Activated naive CD4-positive, alpha-beta T cell treated with anti-CD3 and anti-CD28 coated beads for 36 hours (primary cell): Measurements from ENCODE around the gene CAMTA1. TPM values are rescaled to one million over a fixed set of nuclear protein-coding genes. Genes with fewer than 3 reads are reported as not detected.

ENCODE experiments used
- CTCF ChIA-PET: fragments of 350-600 bp; sonication (Branson Sonifier 250); formaldehyde crosslinking; loops from one replicate; lab custom pipeline; 2021; ENCODE audit warnings: antibody characterized with exemption; lab: Charles Lee
- DNase-seq: peaks from one replicate; pipeline ENCODE4 v3.0.0-alpha.2; 2020
- H3K27ac Mint-ChIP-seq: one replicate; pipeline ENCODE4 v1.8.0; 2021; ENCODE audit warnings: mild to moderate bottlenecking, mixed read lengths
- H3K27me3 Mint-ChIP-seq: one replicate; pipeline ENCODE4 v1.8.0; 2021; ENCODE audit warnings: low read depth, mixed read lengths
- H3K36me3 Mint-ChIP-seq: one replicate; pipeline ENCODE4 v1.8.0; 2021; ENCODE audit warnings: low read depth, mixed read lengths
- H3K4me1 Mint-ChIP-seq: one replicate; pipeline ENCODE4 v1.8.0; 2021; ENCODE audit warnings: low read depth, mixed read lengths
- H3K4me3 Mint-ChIP-seq: one replicate; pipeline ENCODE4 v1.8.0; 2021; ENCODE audit warnings: mild to moderate bottlenecking, moderate library complexity, mixed read lengths
- H3K9me3 Mint-ChIP-seq: one replicate; pipeline ENCODE4 v1.8.0; 2021; ENCODE audit warnings: mixed read lengths
- intact Hi-C: fragments of 100-400 bp; cut with micrococcal nuclease; formaldehyde crosslinking; loops from one replicate; pipeline ENCODE4 v1.15.1; 2023
- total RNA-seq, 2 experiments: library from RNA; stranded (reverse); gene quantifications; one replicate each; pipeline ENCODE4 v1.2.3, GENCODE V29; 2021

The CAMTA1 gene
- total RNA-seq, 2 experiments from 2014 or later = 61.5 to 70.9 TPM

GRCh38 chr1:7531562-7532340, 746.5 kb downstream of the CAMTA1 start:
- Mint-ChIP-seq H3K27me3 (no peaks in the 10 kb centered on the region), H3K36me3 (no peaks in the 10 kb centered on the region), H3K27ac (no peak overlapping the region), H3K4me3 (no peak overlapping the region), H3K9me3 (no peaks in the 10 kb centered on the region), H3K4me1 (no peaks in the 10 kb centered on the region)
- intact Hi-C loops = loop anchor here (5.0 kb wide), 1 partner anchor 294 kb away; no protein-coding TSS in a partner anchor
- CTCF ChIA-PET = no interaction called here
- DNase-seq = no peak

DNA sequence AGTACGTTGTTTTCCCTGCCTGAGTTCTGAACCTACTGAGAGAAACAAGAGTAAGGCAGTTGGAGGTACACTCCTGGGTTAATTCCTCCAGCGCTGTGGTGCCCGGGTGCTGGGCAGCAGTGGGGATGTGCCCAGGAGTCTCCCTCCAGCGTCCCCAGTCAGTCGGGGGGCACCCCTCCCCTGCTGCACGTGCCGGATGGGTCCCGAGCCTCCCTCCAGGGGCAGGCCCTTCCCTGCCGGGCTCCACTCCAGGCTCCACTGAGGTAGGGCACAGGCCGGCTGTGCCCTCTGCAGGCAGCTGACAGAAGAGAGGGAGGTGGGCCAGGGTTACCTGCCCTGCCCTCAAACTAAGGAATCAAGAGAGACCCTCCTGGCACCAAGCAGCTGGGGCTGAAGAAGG, 747.8 kb downstream of the CAMTA1 start:
- no peaks in the 10 kb centered on the region for H3K36me3 Mint-ChIP-seq
- no peak overlapping the region for H3K4me3 Mint-ChIP-seq
- H3K27me3 Mint-ChIP-seq = no peaks in the 10 kb centered on the region
- CTCF ChIA-PET = no interaction called here
- intact Hi-C loops = loop anchor here (5.0 kb wide), 1 partner anchor 296 kb away; no protein-coding TSS in a partner anchor
- DNase-seq = no peak
- H3K4me1 Mint-ChIP-seq = no peaks in the 10 kb centered on the region
- no peak overlapping the region for H3K27ac Mint-ChIP-seq
- no peaks in the 10 kb centered on the region for H3K9me3 Mint-ChIP-seq

GRCh38 chr1:7534061-7534825, 749.0 kb downstream of the CAMTA1 start:
- DNase-seq = no peak
- Mint-ChIP-seq H3K9me3 (no peaks in the 10 kb centered on the region), H3K4me1 (no peaks in the 10 kb centered on the region), H3K27me3 (no peaks in the 10 kb centered on the region), H3K36me3 (no peaks in the 10 kb centered on the region), H3K27ac (no peak overlapping the region), H3K4me3 (no peak overlapping the region)
- intact Hi-C loops = loop anchor here (5.0 kb wide), 1 partner anchor 297 kb away; no protein-coding TSS in a partner anchor
- CTCF ChIA-PET = no interaction called here

DNA sequence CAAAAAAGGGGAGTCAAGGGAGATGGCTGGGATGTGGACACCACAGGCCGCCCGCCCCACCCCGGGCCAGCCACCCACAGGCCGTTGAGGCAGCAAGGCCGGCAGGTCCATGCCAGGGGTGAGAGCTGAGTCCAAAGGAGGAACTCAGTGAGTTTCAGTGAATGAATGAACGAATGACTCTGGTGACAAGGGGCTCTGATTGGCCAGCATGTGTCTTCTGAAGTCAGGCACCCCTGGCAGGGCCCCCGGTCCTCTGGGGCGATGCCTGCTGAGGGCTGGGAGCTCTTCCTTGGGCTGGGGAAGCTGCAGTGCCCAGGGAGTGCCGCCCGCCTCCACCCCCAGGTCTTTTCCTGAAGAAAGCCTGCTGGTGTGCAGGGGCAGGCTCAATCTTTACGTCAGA, 749.8 kb downstream of the CAMTA1 start:
- Mint-ChIP-seq H3K27me3 (peaks cover 2% of the 10 kb centered on the region), H3K9me3 (no peaks in the 10 kb centered on the region), H3K36me3 (no peaks in the 10 kb centered on the region), H3K27ac (no peak overlapping the region), H3K4me3 (no peak overlapping the region), H3K4me1 (no peaks in the 10 kb centered on the region)
- intact Hi-C loops = no loop called here
- no peak for DNase-seq
- CTCF ChIA-PET = no interaction called here

- H3K9me3 Mint-ChIP-seq = no peaks in the 10 kb centered on the region
- DNase-seq = no peak
- intact Hi-C loops = no loop called here
- CTCF ChIA-PET = no interaction called here
- H3K36me3 Mint-ChIP-seq = no peaks in the 10 kb centered on the region
- no peaks in the 10 kb centered on the region for H3K4me1 Mint-ChIP-seq
- H3K4me3 Mint-ChIP-seq = no peak overlapping the region
- peaks cover 2% of the 10 kb centered on the region for H3K27me3 Mint-ChIP-seq
- H3K27ac Mint-ChIP-seq = no peak overlapping the region
These were observed 751.0 kb downstream of the CAMTA1 start for GRCh38 chr1:7535934-7536878.

- Mint-ChIP-seq H3K4me3 (no peak overlapping the region), H3K4me1 (no peaks in the 10 kb centered on the region), H3K36me3 (no peaks in the 10 kb centered on the region), H3K27ac (no peak overlapping the region), H3K27me3 (peaks cover 2% of the 10 kb centered on the region), H3K9me3 (no peaks in the 10 kb centered on the region)
- DNase-seq = no peak
- intact Hi-C loops = no loop called here
- CTCF ChIA-PET = no interaction called here
These were observed 751.8 kb downstream of the CAMTA1 start for GRCh38 chr1:7536891-7537591.

GRCh38 chr1:7538033-7538432, 752.8 kb downstream of the CAMTA1 start:
- Mint-ChIP-seq H3K9me3 (no peaks in the 10 kb centered on the region), H3K36me3 (no peaks in the 10 kb centered on the region), H3K4me1 (no peaks in the 10 kb centered on the region), H3K27me3 (peaks cover 2% of the 10 kb centered on the region), H3K4me3 (no peak overlapping the region), H3K27ac (no peak overlapping the region)
- intact Hi-C loops = no loop called here
- no peak for DNase-seq
- CTCF ChIA-PET = no interaction called here

DNA sequence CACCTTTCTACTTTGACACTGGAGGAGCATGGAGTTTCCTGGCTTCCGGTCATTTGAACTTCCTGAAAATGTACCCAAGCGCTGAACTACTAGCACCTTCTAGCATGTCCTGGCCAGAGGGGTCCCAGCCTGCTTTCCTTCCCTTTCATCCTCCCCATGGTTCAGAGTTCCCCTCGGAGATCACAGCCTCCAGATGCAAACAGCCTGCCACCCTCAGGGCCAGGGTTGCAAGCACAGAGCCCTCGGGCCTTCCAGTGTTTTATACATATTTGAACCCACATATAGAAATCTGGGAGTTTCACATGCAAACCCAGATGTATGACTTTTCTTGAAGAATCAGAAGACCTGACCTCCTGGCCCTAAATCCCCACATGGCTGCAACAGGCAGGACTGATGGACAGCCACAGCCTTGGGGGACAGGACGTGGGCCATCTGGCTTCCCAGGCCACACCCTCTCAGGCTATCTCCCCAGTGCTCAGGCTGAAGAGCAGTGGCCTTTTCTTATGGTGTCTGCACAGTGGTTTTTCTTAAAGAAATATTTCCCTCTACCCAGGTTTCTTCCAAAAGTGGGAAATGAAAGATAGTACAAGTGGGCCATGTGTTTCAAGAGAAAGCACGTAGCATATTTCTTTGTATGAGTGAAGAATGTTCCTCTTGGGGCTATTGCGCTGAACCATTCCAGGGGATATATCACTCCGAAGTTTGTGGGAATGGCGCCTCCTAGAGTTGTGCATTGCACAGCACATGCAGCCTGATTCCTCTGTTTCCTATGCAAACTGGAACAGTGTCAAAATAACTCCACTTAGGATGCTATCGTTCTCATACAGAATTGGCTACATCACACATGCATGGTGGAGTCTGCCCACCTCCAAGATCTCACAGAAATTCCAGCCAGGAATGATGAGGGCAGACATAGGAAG, 753.9 kb downstream of the CAMTA1 start:
- intact Hi-C loops = no loop called here
- CTCF ChIA-PET = no interaction called here
- Mint-ChIP-seq H3K27me3 (peaks cover 2% of the 10 kb centered on the region), H3K4me1 (no peaks in the 10 kb centered on the region), H3K36me3 (no peaks in the 10 kb centered on the region), H3K4me3 (no peak overlapping the region), H3K27ac (no peak overlapping the region), H3K9me3 (no peaks in the 10 kb centered on the region)
- DNase-seq = no peak

GRCh38 chr1:7539769-7540175, 754.5 kb downstream of the CAMTA1 start:
- Mint-ChIP-seq H3K27ac (no peak overlapping the region), H3K36me3 (no peaks in the 10 kb centered on the region), H3K27me3 (peaks cover 7% of the 10 kb centered on the region), H3K4me3 (no peak overlapping the region), H3K9me3 (no peaks in the 10 kb centered on the region), H3K4me1 (no peaks in the 10 kb centered on the region)
- peak; percentile 61 for DNase-seq
- intact Hi-C loops = loop anchor here (10.0 kb wide), 1 partner anchor 215 kb away; no protein-coding TSS in a partner anchor
- CTCF ChIA-PET = interaction anchor here (1.6 kb wide), 1 partner anchor 12 kb away, joined by 5 read pairs; no protein-coding TSS in a partner anchor

DNA sequence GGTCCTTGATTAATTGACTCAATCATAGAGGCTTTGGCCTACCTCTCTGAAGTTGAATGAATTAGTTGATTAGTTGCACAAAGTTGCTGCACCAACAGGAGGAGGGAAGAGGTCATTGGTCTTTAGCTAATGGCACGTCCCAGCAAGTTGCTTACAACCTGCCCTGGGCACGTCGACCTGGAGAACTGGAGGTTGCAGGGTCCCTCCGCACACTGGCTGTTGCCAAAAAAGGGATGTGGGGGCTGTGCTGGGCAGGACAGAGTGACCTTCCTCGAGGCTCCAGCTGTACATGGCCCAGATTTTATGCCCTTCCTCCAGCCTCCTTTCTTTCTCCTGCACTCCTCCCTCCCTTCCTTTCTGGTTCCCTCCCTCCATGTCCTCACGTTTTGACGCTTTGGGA, 755.6 kb downstream of the CAMTA1 start:
- Mint-ChIP-seq H3K9me3 (no peaks in the 10 kb centered on the region), H3K36me3 (no peaks in the 10 kb centered on the region), H3K4me3 (no peak overlapping the region), H3K27me3 (peaks cover 11% of the 10 kb centered on the region), H3K27ac (no peak overlapping the region), H3K4me1 (no peaks in the 10 kb centered on the region)
- CTCF ChIA-PET = interaction anchor here (0.7 to 1.6 kb wide), 3 partner anchors 13 to 107 kb away, joined by 3 to 5 read pairs (median 4); no protein-coding TSS in a partner anchor
- intact Hi-C loops = loop anchor here (10.0 kb wide), 1 partner anchor 214 kb away; no protein-coding TSS in a partner anchor
- DNase-seq = no peak

GRCh38 chr1:7541629-7542028, 756.4 kb downstream of the CAMTA1 start:
- no peak for DNase-seq
- no peaks in the 10 kb centered on the region for H3K36me3 Mint-ChIP-seq
- intact Hi-C loops = loop anchor here (10.0 kb wide), 1 partner anchor 213 kb away; no protein-coding TSS in a partner anchor
- CTCF ChIA-PET = no interaction called here
- no peaks in the 10 kb centered on the region for H3K9me3 Mint-ChIP-seq
- H3K27me3 Mint-ChIP-seq = peaks cover 14% of the 10 kb centered on the region
- H3K27ac Mint-ChIP-seq = no peak overlapping the region
- no peaks in the 10 kb centered on the region for H3K4me1 Mint-ChIP-seq
- no peak overlapping the region for H3K4me3 Mint-ChIP-seq
